Suppressor macrophage treated with lipopolysaccharide for 1 hour (primary cell): ENCODE measurements around the gene OSBPL2.

Experiments used
- DNase-seq, 3 donors: peaks; one replicate each; pipeline ENCODE4 v3.0.0-alpha.2; 2020 to 2022

OSBPL2 gene

GRCh38 chr20:62329389-62330377 lies 91.4 kb downstream of the OSBPL2 start:
- DNase-seq, result no peak

GRCh38 chr20:62330576-62331317 lies 92.4 kb downstream of the OSBPL2 start:
- no peak for DNase-seq

GRCh38 chr20:62331347-62331746 lies 93.0 kb downstream of the OSBPL2 start:
- DNase-seq, result no peak

DNA sequence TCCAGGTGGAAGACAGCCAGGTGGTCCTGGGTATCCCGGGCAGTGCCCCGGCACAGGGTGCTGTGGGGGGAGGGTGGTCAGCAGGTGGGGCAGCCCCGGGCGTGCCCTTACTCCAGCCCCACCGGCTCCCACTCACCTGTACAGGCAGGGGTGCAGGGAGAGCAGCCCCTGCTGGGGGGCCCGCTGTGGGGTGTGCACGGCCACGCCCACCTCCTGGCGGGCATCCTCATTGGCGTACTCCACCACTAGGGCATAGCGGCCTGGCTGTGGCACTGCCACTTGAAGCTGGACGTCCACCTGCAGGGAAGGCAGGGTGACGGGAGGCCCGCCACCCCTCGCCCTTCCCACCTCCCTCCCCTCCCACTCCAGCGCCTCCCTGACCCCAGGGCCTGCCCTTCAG lies 94.1 kb downstream of the OSBPL2 start:
- DNase-seq, result no peak

DNA sequence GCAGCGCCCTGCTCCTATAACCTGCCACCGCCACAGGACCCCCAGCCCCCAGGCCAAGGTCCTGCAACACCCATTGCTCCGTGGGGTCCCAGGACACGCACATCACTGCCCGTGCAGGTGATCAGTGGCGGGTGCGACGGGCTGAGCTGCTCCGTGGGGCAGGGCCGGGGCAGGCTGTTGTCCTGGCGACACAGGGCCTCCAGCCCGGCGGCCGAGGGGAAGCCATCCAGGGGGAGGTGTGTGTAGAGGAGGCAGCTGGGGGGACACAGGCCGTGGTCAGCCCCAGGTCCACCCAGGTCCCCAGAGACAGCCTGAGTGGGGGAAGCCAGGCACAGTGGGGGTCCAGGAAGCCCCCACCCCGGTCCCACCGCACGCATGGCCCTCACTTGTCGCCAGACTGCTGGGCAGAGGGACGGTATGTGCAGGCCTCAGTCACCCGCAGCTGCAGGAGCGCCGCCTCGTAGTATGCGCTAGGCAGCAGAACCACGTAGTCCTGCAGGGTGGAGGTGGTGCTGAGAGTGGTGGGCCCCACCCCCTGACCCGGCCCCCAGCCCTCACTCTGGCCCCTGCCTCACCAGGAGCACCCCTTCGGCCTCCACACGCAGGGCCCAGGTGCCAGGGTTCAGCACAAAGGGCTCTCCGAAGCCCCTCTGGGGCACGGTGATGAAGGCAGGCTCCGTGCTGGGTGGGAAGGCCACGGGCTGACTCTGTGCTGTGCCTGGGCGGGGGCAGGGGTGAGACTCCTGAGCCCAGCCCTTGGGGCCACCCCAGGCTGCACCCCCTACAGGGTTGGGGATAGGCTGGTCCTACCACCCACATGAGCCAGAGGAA lies 94.9 kb downstream of the OSBPL2 start:
- DNase-seq, result no peak

DNA sequence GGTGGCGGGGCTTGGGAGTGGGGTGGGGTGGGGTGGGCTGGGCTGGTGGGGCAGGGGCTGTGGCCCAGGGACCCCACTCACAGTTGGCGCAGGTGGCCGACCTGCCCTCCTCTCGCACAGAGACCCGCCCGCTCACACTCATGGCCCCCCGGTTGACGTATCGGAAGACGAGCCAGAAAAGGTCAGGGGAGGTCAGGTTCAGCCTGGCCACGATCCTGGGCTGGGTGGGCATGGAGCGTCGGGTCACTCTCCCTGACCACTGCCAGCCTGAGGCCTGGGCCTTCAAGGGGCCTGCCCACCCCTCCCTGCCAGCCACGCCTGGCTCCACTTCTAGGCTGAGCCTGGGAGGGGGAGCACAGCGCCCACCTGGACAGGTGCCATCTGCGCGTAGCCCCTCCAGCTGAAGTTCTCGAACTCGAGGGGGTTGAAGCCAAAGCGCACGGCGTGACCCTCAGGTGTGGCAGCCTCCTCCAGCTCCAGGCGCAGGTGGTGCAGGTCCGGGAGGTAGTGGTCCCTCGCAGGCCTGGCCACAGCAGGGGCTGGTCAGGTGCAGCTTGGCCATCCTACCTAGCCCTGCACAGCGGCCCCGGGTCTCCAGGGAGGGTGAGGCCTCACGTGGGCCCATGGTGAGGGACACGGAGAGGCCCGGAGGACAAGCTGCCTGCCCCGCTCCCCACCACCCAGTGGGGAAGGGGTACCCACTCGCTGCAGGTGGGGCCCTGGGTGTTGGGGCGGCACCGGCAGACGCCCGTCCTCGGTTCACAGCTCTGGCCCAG lies 95.7 kb downstream of the OSBPL2 start:
- no peak for DNase-seq

GRCh38 chr20:62334881-62335280 lies 96.6 kb downstream of the OSBPL2 start:
- DNase-seq, result no peak

- no peak for DNase-seq
These were observed 97.2 kb downstream of the OSBPL2 start for GRCh38 chr20:62335532-62335931.

GRCh38 chr20:62336329-62336728 lies 98.0 kb downstream of the OSBPL2 start:
- no peak for DNase-seq

DNA sequence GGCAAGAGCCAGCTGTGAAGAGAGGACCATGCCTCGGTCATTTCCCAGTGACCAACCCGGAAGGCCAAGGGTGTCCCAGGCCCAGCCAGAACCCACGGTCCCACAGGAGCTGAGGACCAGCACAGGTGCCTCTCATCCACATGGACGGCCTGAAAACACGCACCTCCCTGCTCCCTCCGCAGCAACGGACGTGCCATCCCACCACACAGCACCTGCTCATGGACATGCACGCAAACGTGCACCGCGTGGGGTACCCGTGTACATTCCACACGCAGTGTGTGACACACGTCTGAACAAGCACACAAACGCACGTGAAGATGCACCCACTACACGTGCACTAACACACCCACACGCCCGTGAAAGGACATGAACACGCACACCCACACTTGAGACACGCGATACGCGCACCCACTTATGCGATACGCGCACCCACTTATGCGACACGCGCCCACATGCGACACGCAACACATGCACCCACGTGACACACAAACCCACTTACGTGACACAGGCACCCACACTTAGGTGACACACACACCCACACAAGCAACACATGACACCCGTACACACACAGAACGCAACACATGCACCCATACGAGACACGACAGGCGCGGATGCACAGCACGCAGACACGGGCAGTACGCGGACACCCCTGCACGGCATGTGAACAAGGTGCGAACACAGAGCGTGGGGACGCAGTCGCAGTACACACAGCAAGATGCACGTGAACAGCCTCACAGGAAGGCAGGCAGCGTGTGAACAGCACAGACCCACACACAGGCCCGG lies 98.6 kb downstream of the OSBPL2 start:
- DNase-seq, result no peak

DNA sequence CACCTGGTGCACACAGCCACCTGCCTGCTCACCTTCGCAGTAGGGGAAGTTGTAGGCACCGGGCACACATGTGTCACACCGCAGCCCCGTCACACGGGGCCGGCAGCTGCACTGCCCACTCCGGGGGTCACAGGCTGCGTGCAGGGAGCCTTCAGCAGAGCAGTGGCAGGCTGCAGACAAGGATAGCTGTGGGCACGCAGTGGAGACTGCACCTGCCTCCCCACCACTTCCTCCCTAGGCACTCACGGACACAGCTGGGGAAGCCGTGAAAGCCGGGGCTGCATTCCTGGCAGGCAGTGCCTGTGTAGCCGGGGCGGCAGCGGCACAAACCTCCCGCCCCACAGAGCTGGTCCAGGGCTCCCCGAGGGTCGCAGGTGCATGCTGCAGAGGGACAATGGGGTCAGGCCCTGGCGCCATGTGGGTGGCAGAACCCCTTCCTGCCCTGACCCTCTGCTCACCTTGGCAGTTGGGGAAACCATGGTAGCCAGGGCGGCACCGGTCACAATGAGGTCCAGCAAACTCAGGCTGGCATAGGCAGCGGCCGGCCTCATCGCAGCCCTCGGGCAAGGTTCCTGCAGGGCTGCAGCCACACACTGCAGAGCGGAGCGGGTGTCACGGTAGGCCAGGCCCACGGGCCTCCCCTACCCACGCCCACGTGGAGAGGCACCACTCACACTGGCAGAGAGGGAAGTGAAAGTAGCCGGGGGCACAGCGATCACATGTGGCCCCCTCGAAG lies 99.4 kb downstream of the OSBPL2 start:
- peak; percentile 8 to 22 (median 18) for DNase-seq

DNA sequence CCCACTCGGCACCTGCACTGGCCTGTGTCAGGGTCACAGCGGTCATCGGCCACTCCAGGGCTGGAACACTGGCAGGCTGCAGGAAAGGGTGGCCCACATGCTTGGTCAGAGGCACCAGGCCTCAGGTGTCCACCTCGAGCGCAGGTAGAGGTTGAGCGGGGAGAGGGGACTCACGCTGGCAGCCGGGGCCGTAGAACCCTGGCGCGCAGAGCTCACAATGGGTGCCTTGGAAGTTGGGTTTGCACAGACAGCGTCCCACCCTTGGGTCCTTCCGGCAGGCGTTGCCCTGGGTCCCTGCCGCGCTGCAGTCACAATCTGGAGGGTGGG lies 99.9 kb downstream of the OSBPL2 start:
- no peak for DNase-seq

- peak; percentile 74 to 77 (median 75) for DNase-seq
These were observed 101.3 kb downstream of the OSBPL2 start for GRCh38 chr20:62339647-62340062.

- DNase-seq, result no peak
These were observed 104.6 kb downstream of the OSBPL2 start for GRCh38 chr20:62342910-62343309.

DNA sequence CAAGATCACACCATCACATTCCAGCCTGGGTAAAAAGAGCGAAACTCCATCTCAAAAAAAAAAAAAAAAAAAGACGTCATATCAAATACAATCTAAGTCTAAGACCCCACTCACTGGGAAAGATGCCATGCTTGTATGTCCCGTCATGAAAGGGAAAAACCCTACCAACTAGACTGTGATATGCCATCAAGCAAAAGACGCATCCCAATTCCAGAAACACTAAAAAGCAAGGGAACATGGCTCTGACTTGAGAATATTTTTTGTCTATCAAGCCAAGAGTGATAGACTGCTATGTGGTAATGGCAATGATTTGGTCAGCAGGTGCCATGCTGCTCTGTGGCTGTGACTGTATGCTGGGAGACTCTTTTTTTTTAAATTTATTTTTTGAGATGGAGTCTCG lies 105.8 kb downstream of the OSBPL2 start:
- no peak for DNase-seq

DNA sequence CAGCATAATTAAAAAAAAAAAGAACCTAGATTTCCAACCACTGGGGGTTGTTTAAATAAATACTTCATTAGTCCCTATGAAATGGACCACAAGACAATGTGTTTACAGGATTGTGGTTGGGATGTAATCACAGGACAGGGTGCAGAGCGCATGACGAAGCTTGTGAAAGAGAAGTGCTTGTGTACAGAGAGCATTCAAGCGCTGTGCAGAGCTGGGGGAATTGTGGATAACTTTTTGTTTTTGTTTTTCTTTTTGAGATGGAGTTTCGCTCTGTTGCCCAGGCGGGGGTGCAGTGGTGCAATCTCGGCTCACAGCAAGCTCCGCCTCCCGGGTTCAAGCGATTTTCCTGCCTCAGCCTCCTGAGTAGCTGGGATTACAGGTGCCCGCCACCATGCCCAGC lies 106.5 kb downstream of the OSBPL2 start:
- no peak for DNase-seq
